ENCODE measurements around the gene PCNX2. TPM values are rescaled to one million over a fixed set of nuclear protein-coding genes. Genes with fewer than 3 reads are reported as not detected.
A peak's percentile ranks its signal among the peaks of the same experiment; 100 is the strongest.

The PCNX2 gene
- total RNA-seq, 1 donor from 2014 or later: 17.2 TPM

- Mint-ChIP-seq H3K27ac (ENCODE audit: unreplicated experiment) (no peak overlapping the region), H3K36me3 (ENCODE audit: unreplicated experiment) (peaks cover 17% of the 10 kb centered on the region), H3K27me3 (ENCODE audit: unreplicated experiment) (no peaks in the 10 kb centered on the region), H3K4me1 (ENCODE audit: unreplicated experiment) (peaks cover 10% of the 10 kb centered on the region), H3K9me3 (ENCODE audit: unreplicated experiment) (no peaks in the 10 kb centered on the region), H3K4me3 (ENCODE audit: unreplicated experiment) (no peak overlapping the region)
- TF ChIP-seq CTCF (IDR thresholded peaks at IDR 0.05): no peak
- DNase-seq (ENCODE audit: extremely low spot score, unreplicated experiment): no peak
Measured at GRCh38 chr1:233245191-233245765, 50.2 kb downstream of the PCNX2 start.

GRCh38 chr1:233244183-233244582, 51.3 kb downstream of the PCNX2 start:
- Mint-ChIP-seq H3K27me3 (ENCODE audit: unreplicated experiment) (no peaks in the 10 kb centered on the region), H3K4me1 (ENCODE audit: unreplicated experiment) (peaks cover 14% of the 10 kb centered on the region), H3K36me3 (ENCODE audit: unreplicated experiment) (peaks cover 10% of the 10 kb centered on the region), H3K4me3 (ENCODE audit: unreplicated experiment) (no peak overlapping the region), H3K9me3 (ENCODE audit: unreplicated experiment) (no peaks in the 10 kb centered on the region), H3K27ac (ENCODE audit: unreplicated experiment) (no peak overlapping the region)
- DNase-seq (ENCODE audit: extremely low spot score, unreplicated experiment): no peak
- no peak for TF ChIP-seq CTCF (IDR thresholded peaks at IDR 0.05)

- peaks cover 8% of the 10 kb centered on the region for H3K36me3 Mint-ChIP-seq (ENCODE audit: unreplicated experiment)
- no peak for TF ChIP-seq CTCF (IDR thresholded peaks at IDR 0.05)
- no peak for DNase-seq (ENCODE audit: extremely low spot score, unreplicated experiment)
- H3K27me3 Mint-ChIP-seq (ENCODE audit: unreplicated experiment): no peaks in the 10 kb centered on the region
- no peak overlapping the region for H3K27ac Mint-ChIP-seq (ENCODE audit: unreplicated experiment)
- no peaks in the 10 kb centered on the region for H3K9me3 Mint-ChIP-seq (ENCODE audit: unreplicated experiment)
- no peak overlapping the region for H3K4me3 Mint-ChIP-seq (ENCODE audit: unreplicated experiment)
- H3K4me1 Mint-ChIP-seq (ENCODE audit: unreplicated experiment): peaks cover 18% of the 10 kb centered on the region
Measured at GRCh38 chr1:233242827-233243483, 52.6 kb downstream of the PCNX2 start.

GRCh38 chr1:233241759-233242158, 53.8 kb downstream of the PCNX2 start:
- DNase-seq (ENCODE audit: extremely low spot score, unreplicated experiment): no peak
- no peak for TF ChIP-seq CTCF (IDR thresholded peaks at IDR 0.05)
- H3K4me1 Mint-ChIP-seq (ENCODE audit: unreplicated experiment): peaks cover 27% of the 10 kb centered on the region
- H3K36me3 Mint-ChIP-seq (ENCODE audit: unreplicated experiment): peaks cover 8% of the 10 kb centered on the region
- H3K9me3 Mint-ChIP-seq (ENCODE audit: unreplicated experiment): no peaks in the 10 kb centered on the region
- no peaks in the 10 kb centered on the region for H3K27me3 Mint-ChIP-seq (ENCODE audit: unreplicated experiment)
- no peak overlapping the region for H3K27ac Mint-ChIP-seq (ENCODE audit: unreplicated experiment)
- no peak overlapping the region for H3K4me3 Mint-ChIP-seq (ENCODE audit: unreplicated experiment)

- H3K4me1 Mint-ChIP-seq (ENCODE audit: unreplicated experiment): peaks cover 27% of the 10 kb centered on the region
- H3K27me3 Mint-ChIP-seq (ENCODE audit: unreplicated experiment): no peaks in the 10 kb centered on the region
- H3K4me3 Mint-ChIP-seq (ENCODE audit: unreplicated experiment): no peak overlapping the region
- H3K36me3 Mint-ChIP-seq (ENCODE audit: unreplicated experiment): peaks cover 11% of the 10 kb centered on the region
- H3K9me3 Mint-ChIP-seq (ENCODE audit: unreplicated experiment): no peaks in the 10 kb centered on the region
- DNase-seq (ENCODE audit: extremely low spot score, unreplicated experiment): no peak
- H3K27ac Mint-ChIP-seq (ENCODE audit: unreplicated experiment): peak overlapping the region; percentile 58
- peak; percentile 94 for TF ChIP-seq CTCF (IDR thresholded peaks at IDR 0.05)
Measured at GRCh38 chr1:233240829-233241682, 54.5 kb downstream of the PCNX2 start.
